Fibroblast of lung (primary cell): ENCODE data around the gene ASIC1. TPM values are rescaled to one million over a fixed set of nuclear protein-coding genes. Genes with fewer than 3 reads are reported as not detected.

Source experiments
- DNase-seq, 2 donors: peaks; one replicate each; pipeline versions ENCODE4 v3.0.0 to v3.0.0-alpha.2; 2010; ENCODE audit warnings: low read depth in 2 of 2
- H2AFZ ChIP-seq: 2 replicates; pipeline ENCODE4 v1.5.1; 2012; ENCODE audit warnings: low read length, control low read depth, inconsistent platforms
- H3K27ac ChIP-seq: 2 replicates; pipeline ENCODE4 v1.5.1; 2011; ENCODE audit warnings: low read length, control low read depth; ENCODE audit not compliant: insufficient read depth
- H3K27me3 ChIP-seq: 2 replicates; pipeline ENCODE4 v1.5.1; 2011; ENCODE audit warnings: mild to moderate bottlenecking, low read length; ENCODE audit not compliant: control insufficient read depth, insufficient read depth
- H3K36me3 ChIP-seq: 2 replicates; pipeline ENCODE4 v1.5.1; 2011; ENCODE audit warnings: low read length; ENCODE audit not compliant: control insufficient read depth, insufficient read depth
- H3K4me1 ChIP-seq: 2 replicates; pipeline ENCODE4 v1.5.1; 2011; ENCODE audit warnings: low read length; ENCODE audit not compliant: control insufficient read depth, insufficient read depth; ENCODE audit errors: extremely low read depth
- H3K4me2 ChIP-seq: 2 replicates; pipeline ENCODE4 v1.5.1; 2011; ENCODE audit warnings: low read length, control low read depth; ENCODE audit not compliant: insufficient read depth; ENCODE audit errors: extremely low read depth
- H3K4me3 ChIP-seq, 4 experiments: fragments of 200-600 bp in 1 of 4; sonication (generic) in 1 of 4; replicated peaks in 1 of 4; 2 replicates each; pipeline ENCODE4 v1.5.1; 2011 to 2016; ENCODE audit warnings: low read length in 4 of 4, low read depth in 3 of 4, mild to moderate bottlenecking in 3 of 4, control low read depth in 2 of 4, inconsistent platforms in 1 of 4, mixed read lengths in 1 of 4; ENCODE audit not compliant: insufficient read depth in 1 of 4; ENCODE audit errors: control extremely low read depth in 1 of 4
- H3K79me2 ChIP-seq: 2 replicates; pipeline ENCODE4 v1.5.1; 2012; ENCODE audit warnings: mild to moderate bottlenecking, low read length, inconsistent platforms; ENCODE audit not compliant: control insufficient read depth, insufficient read depth
- H3K9ac ChIP-seq: 2 replicates; pipeline ENCODE4 v1.5.1; 2011; ENCODE audit warnings: mild to moderate bottlenecking, low read length, control low read depth; ENCODE audit not compliant: insufficient read depth
- H3K9me3 ChIP-seq: 2 replicates; pipeline ENCODE4 v1.5.1; 2012; ENCODE audit warnings: low read depth, low read length; ENCODE audit not compliant: control insufficient read depth, insufficient read depth
- H4K20me1 ChIP-seq: 2 replicates; pipeline ENCODE4 v1.5.1; 2011; ENCODE audit warnings: low read length; ENCODE audit not compliant: control insufficient read depth, insufficient read depth; ENCODE audit errors: extremely low read depth
- CTCF ChIP-seq, 2 donors: IDR thresholded peaks in 1 of 2; conservative IDR thresholded peaks in 1 of 2; 1 replicate in 1 of 2; 2 replicates in 1 of 2; pipeline ENCODE4 v1.5.1; 2011 to 2012; ENCODE audit warnings: low read length in 2 of 2, control low read depth in 1 of 2, inconsistent platforms in 1 of 2, low read depth in 1 of 2, mild to moderate bottlenecking in 1 of 2
- EZH2 ChIP-seq: IDR thresholded peaks from 2 replicates; pipeline ENCODE4 v1.5.1; 2012; ENCODE audit warnings: low read length, control low read depth, mild to moderate bottlenecking; ENCODE audit errors: missing control alignments
- polyA plus RNA-seq, 2 donors: library from polyadenylated mRNA; depleted of rRNA in 1 of 2; stranded (reverse) in 1 of 2; unstranded in 1 of 2; fragments of >200 nt; gene quantifications; 2 replicates each; pipeline ENCODE4 v1.2.1, GENCODE V29; 2011 to 2012; ENCODE audit warnings: missing spikeins in 1 of 2
- total RNA-seq: library from RNA; depleted of rRNA; stranded (reverse); fragments of >200 nt; gene quantifications from 2 replicates; pipeline ENCODE4 v1.2.1, GENCODE V29; 2014

The ASIC1 gene
- total and polyA plus RNA-seq, 2 donors (not counting 1 experiment from before 2014, with no cell fraction given): 1.7 to 3.9 TPM

- H3K4me3 ChIP-seq: peak overlapping the region in 2 of 4 experiments; percentile 19 to 36
- no peaks in the 10 kb centered on the region for H4K20me1 ChIP-seq
- H2AFZ ChIP-seq: peak overlapping the region; percentile 62
These were observed 7.3 kb upstream of the ASIC1 start for GRCh38 chr12:50050119-50050385.

GRCh38 chr12:50050410-50051098 lies 6.8 kb upstream of the ASIC1 start:
- Histone ChIP-seq H4K20me1 (no peaks in the 10 kb centered on the region), H3K9ac (no peak overlapping the region), H3K4me2 (peak overlapping the region; percentile 75), H3K4me1 (no peaks in the 10 kb centered on the region), H2AFZ (peak overlapping the region; percentile 62), H3K4me3 (peak overlapping the region in 3 of 4 experiments; percentile 9 to 36 (median 19)), H3K27ac (no peak overlapping the region), H3K27me3 (peaks cover 33% of the 10 kb centered on the region), H3K9me3 (no peaks in the 10 kb centered on the region), H3K36me3 (no peaks in the 10 kb centered on the region), H3K79me2 (no peaks in the 10 kb centered on the region)
- peak; percentile 60 to 82 for DNase-seq
- peak; percentile 56 for TF ChIP-seq EZH2
- no peak for TF ChIP-seq CTCF (conservative IDR thresholded peaks at IDR 0.05 in 1 of 2, IDR thresholded peaks at IDR 0.05 in 1 of 2; ENCODE audit: low read depth in 1 of 2, low read length in 2 of 2)

More at GRCh38 chr12:50050119-50050385, 7.3 kb upstream of the ASIC1 start:
- Histone ChIP-seq H3K27ac (no peak overlapping the region), H3K9me3 (no peaks in the 10 kb centered on the region), H3K9ac (no peak overlapping the region), H3K79me2 (no peaks in the 10 kb centered on the region), H3K36me3 (no peaks in the 10 kb centered on the region), H3K27me3 (peaks cover 33% of the 10 kb centered on the region), H3K4me1 (no peaks in the 10 kb centered on the region), H3K4me2 (no peak overlapping the region)
- no peak for DNase-seq
- TF ChIP-seq CTCF (conservative IDR thresholded peaks at IDR 0.05 in 1 of 2, IDR thresholded peaks at IDR 0.05 in 1 of 2; ENCODE audit: low read depth in 1 of 2, low read length in 2 of 2): no peak
- no peak for TF ChIP-seq EZH2

GRCh38 chr12:50051101-50051806 lies 6.1 kb upstream of the ASIC1 start:
- DNase-seq: no peak
- H2AFZ ChIP-seq: no peak overlapping the region
- no peak overlapping the region for H3K4me3 ChIP-seq
- H3K79me2 ChIP-seq: no peaks in the 10 kb centered on the region
- H3K27me3 ChIP-seq: peaks cover 33% of the 10 kb centered on the region
- no peaks in the 10 kb centered on the region for H3K9me3 ChIP-seq
- no peak overlapping the region for H3K27ac ChIP-seq
- no peaks in the 10 kb centered on the region for H4K20me1 ChIP-seq
- H3K36me3 ChIP-seq: no peaks in the 10 kb centered on the region
- no peaks in the 10 kb centered on the region for H3K4me1 ChIP-seq
- no peak overlapping the region for H3K9ac ChIP-seq
- TF ChIP-seq CTCF (conservative IDR thresholded peaks at IDR 0.05 in 1 of 2, IDR thresholded peaks at IDR 0.05 in 1 of 2; ENCODE audit: low read depth in 1 of 2, low read length in 2 of 2): no peak
- TF ChIP-seq EZH2: peak; percentile 50
- no peak overlapping the region for H3K4me2 ChIP-seq
